ENCODE results near the gene ZNF217. TPM values are rescaled to one million over a fixed set of nuclear protein-coding genes. Genes with fewer than 3 reads are reported as not detected.
A peak's percentile ranks its signal among the peaks of the same experiment; 100 is the strongest.

Gene ZNF217
- total and polyA plus RNA-seq, 9 of the 15 experiments (the other 6 are each of a cell fraction or from before 2014, with no cell fraction given): 3.0 to 41.8 (median 16.8) TPM

GRCh38 chr20:53623454-53624211 lies 30.0 kb upstream of the ZNF217 start:
- Histone ChIP-seq H3K4me1 (replicated peaks in 1 of 2; ENCODE audit: control insufficient read depth in 2 of 2, insufficient read depth in 2 of 2, low read length in 2 of 2) (peaks cover 21 to 32% of the 10 kb centered on the region in 2 experiments; a peak in 4 of 5 replicates), H3K36me3 (ENCODE audit: control insufficient read depth, insufficient read depth, low read length) (no peaks in the 10 kb centered on the region), H3K4me2 (ENCODE audit: insufficient read depth, low read length) (peak overlapping the region; percentile 73), H2AFZ (ENCODE audit: low read depth, low read length) (peak overlapping the region; percentile 92), H3K9me3 (replicated peaks; ENCODE audit: control insufficient read depth, insufficient read depth, low read depth, low read length) (no peaks in the 10 kb centered on the region), H3K27me3 (ENCODE audit: control insufficient read depth in 2 of 2, insufficient read depth in 2 of 2, low read length in 2 of 2) (no peaks in the 10 kb centered on the region), H3K9ac (ENCODE audit: insufficient read depth in 1 of 2, low read depth in 2 of 2, low read length in 2 of 2) (peak overlapping the region; percentile 75 to 84; a peak in 3 of 4 replicates), H4K20me1 (replicated peaks; ENCODE audit: control insufficient read depth, insufficient read depth, low read length) (no peaks in the 10 kb centered on the region), H3K4me3 (peak overlapping the region; percentile 23), H3K79me2 (ENCODE audit: control insufficient read depth, insufficient read depth, low read length) (no peaks in the 10 kb centered on the region), H3K9me1 (ENCODE audit: control insufficient read depth, insufficient read depth, low read length) (no peaks in the 10 kb centered on the region), H3K27ac (ENCODE audit: extremely low read depth, low read depth, low read length) (peak overlapping the region; percentile 95)
- in situ Hi-C loops (cut with MboI): no loop called here
- DNase-seq (ENCODE audit: extremely low read depth in 1 of 4, low spot score in 3 of 4) (peak; percentile 61 to 86 (median 71)), FAIRE-seq (peak; percentile 88), ATAC-seq (peak; percentile 90)
- ChIA-PET CTCF (ENCODE audit: low intra/inter-chr PET ratio) (no interaction called here), POLR2A (interaction anchor here (0.6 to 5.5 kb wide), 15 partner anchors 9 to 316 kb away, joined by 3 to 60 read pairs (median 3); partner anchors contain the start of gene ZNF217)
- WGBS (ENCODE audit: insufficient coverage, low coverage, missing lambda C conversion rate): 2% methylated on average over 13 of the region's 13 CpGs
- BruUV-seq (replicated peaks): TSS peak; percentile 96
- intact Hi-C loops (cut with micrococcal nuclease): loop anchor here (2.0 kb wide), 2 partner anchors 15 kb away; no protein-coding TSS in a partner anchor
- TF ChIP-seq NR2C2 (CRISPR knock-in tag; IDR thresholded peaks at IDR 0.05) (no peak), NR2C2 (tag; IDR thresholded peaks at IDR 0.05) (peak; percentile 88), GATAD2B (IDR thresholded peaks at IDR 0.05; ENCODE audit: borderline replicate concordance) (no peak; the same call in 1 of the 2 replicates), HMG20B (CRISPR knock-in tag; IDR thresholded peaks at IDR 0.05) (no peak), POLR2G (IDR thresholded peaks at IDR 0.05; ENCODE audit: low read depth, low read length) (peak; percentile 21; the same call in 1 of the 2 replicates), BHLHE40 (IDR thresholded peaks at IDR 0.05; ENCODE audit: low read length) (peak; percentile 27), CGGBP1 (CRISPR knock-in tag; IDR thresholded peaks at IDR 0.05) (peak; percentile 12; the same call in 1 of the 2 replicates), ZNF76 (CRISPR knock-in tag; IDR thresholded peaks at IDR 0.05; ENCODE audit: borderline replicate concordance) (0 out of 2 replicates have a peak, but pooled peaks have one; percentile 31), SFPQ (IDR thresholded peaks at IDR 0.05; ENCODE audit: low read depth, low read length) (no peak), BCL6 (CRISPR knock-in tag; IDR thresholded peaks at IDR 0.05) (0 out of 2 replicates have a peak, but pooled peaks have one; percentile 6)
- TF ChIP-seq, protein P1, sequence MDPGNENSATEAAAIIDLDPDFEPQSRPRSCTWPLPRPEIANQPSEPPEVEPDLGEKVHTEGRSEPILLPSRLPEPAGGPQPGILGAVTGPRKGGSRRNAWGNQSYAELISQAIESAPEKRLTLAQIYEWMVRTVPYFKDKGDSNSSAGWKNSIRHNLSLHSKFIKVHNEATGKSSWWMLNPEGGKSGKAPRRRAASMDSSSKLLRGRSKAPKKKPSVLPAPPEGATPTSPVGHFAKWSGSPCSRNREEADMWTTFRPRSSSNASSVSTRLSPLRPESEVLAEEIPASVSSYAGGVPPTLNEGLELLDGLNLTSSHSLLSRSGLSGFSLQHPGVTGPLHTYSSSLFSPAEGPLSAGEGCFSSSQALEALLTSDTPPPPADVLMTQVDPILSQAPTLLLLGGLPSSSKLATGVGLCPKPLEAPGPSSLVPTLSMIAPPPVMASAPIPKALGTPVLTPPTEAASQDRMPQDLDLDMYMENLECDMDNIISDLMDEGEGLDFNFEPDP (CRISPR knock-in tag; IDR thresholded peaks at IDR 0.05): no peak
- TF ChIP-seq, protein P2, sequence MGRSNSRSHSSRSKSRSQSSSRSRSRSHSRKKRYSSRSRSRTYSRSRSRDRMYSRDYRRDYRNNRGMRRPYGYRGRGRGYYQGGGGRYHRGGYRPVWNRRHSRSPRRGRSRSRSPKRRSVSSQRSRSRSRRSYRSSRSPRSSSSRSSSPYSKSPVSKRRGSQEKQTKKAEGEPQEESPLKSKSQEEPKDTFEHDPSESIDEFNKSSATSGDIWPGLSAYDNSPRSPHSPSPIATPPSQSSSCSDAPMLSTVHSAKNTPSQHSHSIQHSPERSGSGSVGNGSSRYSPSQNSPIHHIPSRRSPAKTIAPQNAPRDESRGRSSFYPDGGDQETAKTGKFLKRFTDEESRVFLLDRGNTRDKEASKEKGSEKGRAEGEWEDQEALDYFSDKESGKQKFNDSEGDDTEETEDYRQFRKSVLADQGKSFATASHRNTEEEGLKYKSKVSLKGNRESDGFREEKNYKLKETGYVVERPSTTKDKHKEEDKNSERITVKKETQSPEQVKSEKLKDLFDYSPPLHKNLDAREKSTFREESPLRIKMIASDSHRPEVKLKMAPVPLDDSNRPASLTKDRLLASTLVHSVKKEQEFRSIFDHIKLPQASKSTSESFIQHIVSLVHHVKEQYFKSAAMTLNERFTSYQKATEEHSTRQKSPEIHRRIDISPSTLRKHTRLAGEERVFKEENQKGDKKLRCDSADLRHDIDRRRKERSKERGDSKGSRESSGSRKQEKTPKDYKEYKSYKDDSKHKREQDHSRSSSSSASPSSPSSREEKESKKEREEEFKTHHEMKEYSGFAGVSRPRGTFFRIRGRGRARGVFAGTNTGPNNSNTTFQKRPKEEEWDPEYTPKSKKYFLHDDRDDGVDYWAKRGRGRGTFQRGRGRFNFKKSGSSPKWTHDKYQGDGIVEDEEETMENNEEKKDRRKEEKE (IDR thresholded peaks at IDR 0.05; ENCODE audit: borderline replicate concordance in 1 of 2, control insufficient read depth in 1 of 2, low read depth in 2 of 2, low read length in 1 of 2): no peak
